NCI-H187 (cell line): ENCODE data around the gene PLOD2.

Experiments used
- DNase-seq, 2 experiments: peaks; one replicate each; lab custom pipeline; 2025; lab: John Stamatoyannopoulos, UW

Gene PLOD2

GRCh38 chr3:146160964-146161662 lies at the start of gene PLOD2:
Gene PLOD2 (minus strand): TSS chr3:146161184. CDS start chr3:146160989, 195 bp downstream.
- no peak for DNase-seq

- no peak for DNase-seq
Measured at GRCh38 chr3:146209371-146209770, 48.4 kb upstream of the PLOD2 start.

- no peak for DNase-seq
Measured at GRCh38 chr3:146203776-146204175, 42.8 kb upstream of the PLOD2 start.

GRCh38 chr3:146200461-146201220 lies 39.7 kb upstream of the PLOD2 start:
- no peak for DNase-seq

GRCh38 chr3:146199762-146200161 lies 38.8 kb upstream of the PLOD2 start:
- no peak for DNase-seq

- DNase-seq: no peak
Measured at GRCh38 chr3:146196789-146197188, 35.8 kb upstream of the PLOD2 start.

- DNase-seq: no peak
Measured at GRCh38 chr3:146195605-146196004, 34.6 kb upstream of the PLOD2 start.

GRCh38 chr3:146195030-146195429 lies 34.0 kb upstream of the PLOD2 start:
- DNase-seq: no peak

GRCh38 chr3:146191051-146191450 lies 30.1 kb upstream of the PLOD2 start:
- DNase-seq: no peak

- no peak for DNase-seq
Measured at GRCh38 chr3:146189519-146190173, 28.7 kb upstream of the PLOD2 start.

GRCh38 chr3:146187334-146187950 lies 26.5 kb upstream of the PLOD2 start:
- no peak for DNase-seq

- DNase-seq: no peak
Measured at GRCh38 chr3:146184241-146185015, 23.4 kb upstream of the PLOD2 start.

- DNase-seq: no peak
Measured at GRCh38 chr3:146181216-146181615, 20.2 kb upstream of the PLOD2 start.

GRCh38 chr3:146180376-146180775 lies 19.4 kb upstream of the PLOD2 start:
- DNase-seq: no peak

GRCh38 chr3:146178006-146178689 lies 17.2 kb upstream of the PLOD2 start:
- DNase-seq: no peak

- no peak for DNase-seq
Measured at GRCh38 chr3:146177519-146177918, 16.5 kb upstream of the PLOD2 start.

- no peak for DNase-seq
Measured at GRCh38 chr3:146177072-146177471, 16.1 kb upstream of the PLOD2 start.

- DNase-seq: no peak
Measured at GRCh38 chr3:146172586-146172985, 11.6 kb upstream of the PLOD2 start.

- DNase-seq: no peak
Measured at GRCh38 chr3:146170591-146170990, 9.6 kb upstream of the PLOD2 start.

- no peak for DNase-seq
Measured at GRCh38 chr3:146169891-146170290, 8.9 kb upstream of the PLOD2 start.

GRCh38 chr3:146166826-146167225 lies 5.8 kb upstream of the PLOD2 start:
- no peak for DNase-seq
